NB4 (cell line): ENCODE results near the gene ADI1.

ENCODE experiments used
- MYC ChIP-seq: IDR thresholded peaks from 2 replicates; pipeline ENCODE4 v1.6.1; 2011; ENCODE audit warnings: low read depth, low read length
- POLR2A ChIP-seq: IDR thresholded peaks from 2 replicates; pipeline ENCODE4 v1.6.1; 2011; ENCODE audit warnings: mild to moderate bottlenecking; ENCODE audit not compliant: insufficient read length; ENCODE audit errors: extremely low read depth
- TF ChIP-seq, protein P1 (sequence below): IDR thresholded peaks from one replicate; pipeline ENCODE4 v1.5.1; 2012; ENCODE audit warnings: low read depth, low read length
- TF ChIP-seq, protein P2 (sequence below): IDR thresholded peaks from 2 replicates; pipeline ENCODE4 v1.6.1; 2011; ENCODE audit warnings: low read depth, low read length

DNA sequence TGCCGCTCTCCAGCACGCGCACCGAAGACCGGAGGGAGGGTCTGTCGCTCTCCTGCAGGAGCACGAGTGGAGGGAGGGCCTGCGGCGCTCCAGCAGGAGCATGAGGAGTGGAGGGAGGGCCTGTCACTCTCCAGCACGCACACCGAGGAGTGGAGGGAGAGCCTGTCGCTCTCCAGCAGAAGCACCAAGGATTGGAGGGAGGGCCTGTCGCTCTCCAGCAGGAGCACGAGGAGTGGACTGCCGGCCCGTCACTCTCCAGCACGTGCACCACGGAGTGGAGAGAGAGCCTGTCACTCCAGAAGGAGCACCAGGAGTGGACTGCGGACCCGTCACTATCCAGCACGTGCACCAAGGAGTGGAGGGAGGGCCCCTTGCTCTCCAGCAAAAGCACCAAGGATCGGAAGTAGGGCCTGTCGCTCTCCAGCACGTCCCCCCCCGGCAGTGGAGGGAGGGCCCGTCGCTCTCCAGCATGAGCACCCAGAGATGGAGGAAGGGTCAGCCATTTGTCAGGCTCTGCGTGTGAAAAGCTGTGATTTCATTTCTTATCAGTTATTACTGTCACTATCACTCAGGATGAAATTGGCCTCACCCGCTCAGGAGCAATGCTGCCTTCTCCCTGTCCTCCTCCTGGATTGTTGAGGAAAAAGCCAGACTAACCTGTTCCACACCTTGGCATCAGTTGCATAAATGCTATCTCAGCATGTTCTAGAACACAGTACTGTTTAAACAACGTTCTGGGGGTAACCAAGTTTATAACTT lies 35.9 kb downstream of the ADI1 start:
- no peak for TF ChIP-seq MYC
- TF ChIP-seq, protein P1, sequence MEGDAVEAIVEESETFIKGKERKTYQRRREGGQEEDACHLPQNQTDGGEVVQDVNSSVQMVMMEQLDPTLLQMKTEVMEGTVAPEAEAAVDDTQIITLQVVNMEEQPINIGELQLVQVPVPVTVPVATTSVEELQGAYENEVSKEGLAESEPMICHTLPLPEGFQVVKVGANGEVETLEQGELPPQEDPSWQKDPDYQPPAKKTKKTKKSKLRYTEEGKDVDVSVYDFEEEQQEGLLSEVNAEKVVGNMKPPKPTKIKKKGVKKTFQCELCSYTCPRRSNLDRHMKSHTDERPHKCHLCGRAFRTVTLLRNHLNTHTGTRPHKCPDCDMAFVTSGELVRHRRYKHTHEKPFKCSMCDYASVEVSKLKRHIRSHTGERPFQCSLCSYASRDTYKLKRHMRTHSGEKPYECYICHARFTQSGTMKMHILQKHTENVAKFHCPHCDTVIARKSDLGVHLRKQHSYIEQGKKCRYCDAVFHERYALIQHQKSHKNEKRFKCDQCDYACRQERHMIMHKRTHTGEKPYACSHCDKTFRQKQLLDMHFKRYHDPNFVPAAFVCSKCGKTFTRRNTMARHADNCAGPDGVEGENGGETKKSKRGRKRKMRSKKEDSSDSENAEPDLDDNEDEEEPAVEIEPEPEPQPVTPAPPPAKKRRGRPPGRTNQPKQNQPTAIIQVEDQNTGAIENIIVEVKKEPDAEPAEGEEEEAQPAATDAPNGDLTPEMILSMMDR, result no peak
- TF ChIP-seq, protein P2, sequence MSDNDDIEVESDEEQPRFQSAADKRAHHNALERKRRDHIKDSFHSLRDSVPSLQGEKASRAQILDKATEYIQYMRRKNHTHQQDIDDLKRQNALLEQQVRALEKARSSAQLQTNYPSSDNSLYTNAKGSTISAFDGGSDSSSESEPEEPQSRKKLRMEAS, result no peak
- no peak for TF ChIP-seq POLR2A
